NCI-H2171 treated with DMSO at 0.1 percent for 48 hours (cell line): ENCODE data around the gene ROR2.
A peak's percentile ranks its signal among the peaks of the same experiment; 100 is the strongest.

Experiments
- DNase-seq: peaks from one replicate; lab custom pipeline; 2025; lab: John Stamatoyannopoulos, UW

The ROR2 gene

GRCh38 chr9:91716239-91716638 is 233.8 kb downstream of the ROR2 start:
- no peak for DNase-seq

- DNase-seq = no peak
Measured at GRCh38 chr9:91714874-91715615, 235.0 kb downstream of the ROR2 start.

DNA sequence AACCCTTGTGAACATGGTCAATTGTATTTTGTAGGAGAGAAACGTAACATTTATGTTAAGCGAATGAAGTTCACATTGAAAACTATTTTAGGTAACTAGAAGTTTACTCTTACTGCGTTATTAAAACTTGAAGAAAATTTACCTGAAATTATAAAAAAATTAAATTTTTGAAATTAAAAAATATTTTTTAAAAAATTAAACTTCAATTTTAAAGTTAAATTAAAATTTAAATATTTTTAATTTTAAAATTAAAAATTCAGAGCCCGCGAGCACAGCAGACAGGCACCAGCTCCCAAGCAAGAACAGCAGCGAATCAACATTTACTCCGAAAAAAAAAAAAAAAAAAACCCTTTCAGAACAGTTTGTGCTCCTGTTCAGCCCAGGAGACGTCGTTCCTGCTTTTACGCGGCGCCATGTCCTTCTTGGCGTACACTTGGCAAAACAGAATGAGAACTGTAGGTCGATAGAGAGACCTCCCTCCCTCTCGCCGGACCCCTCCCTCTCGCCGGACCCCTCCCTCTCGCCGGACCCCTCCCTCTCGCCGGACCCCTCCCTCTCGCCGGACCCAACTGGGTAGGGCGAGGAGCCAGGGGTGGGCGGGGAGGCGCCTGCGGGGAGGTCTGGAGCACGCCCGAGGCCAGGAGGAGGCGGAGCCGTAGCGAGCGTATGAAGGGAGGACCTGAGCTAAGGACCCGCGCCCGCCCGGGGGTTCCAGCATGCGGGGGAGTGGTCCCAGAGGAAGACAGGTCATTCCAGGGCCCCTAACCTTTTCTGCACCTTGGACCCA is 235.8 kb downstream of the ROR2 start:
- peak; percentile 81 for DNase-seq

- DNase-seq = no peak
Measured at GRCh38 chr9:91712811-91713210, 237.2 kb downstream of the ROR2 start.

DNA sequence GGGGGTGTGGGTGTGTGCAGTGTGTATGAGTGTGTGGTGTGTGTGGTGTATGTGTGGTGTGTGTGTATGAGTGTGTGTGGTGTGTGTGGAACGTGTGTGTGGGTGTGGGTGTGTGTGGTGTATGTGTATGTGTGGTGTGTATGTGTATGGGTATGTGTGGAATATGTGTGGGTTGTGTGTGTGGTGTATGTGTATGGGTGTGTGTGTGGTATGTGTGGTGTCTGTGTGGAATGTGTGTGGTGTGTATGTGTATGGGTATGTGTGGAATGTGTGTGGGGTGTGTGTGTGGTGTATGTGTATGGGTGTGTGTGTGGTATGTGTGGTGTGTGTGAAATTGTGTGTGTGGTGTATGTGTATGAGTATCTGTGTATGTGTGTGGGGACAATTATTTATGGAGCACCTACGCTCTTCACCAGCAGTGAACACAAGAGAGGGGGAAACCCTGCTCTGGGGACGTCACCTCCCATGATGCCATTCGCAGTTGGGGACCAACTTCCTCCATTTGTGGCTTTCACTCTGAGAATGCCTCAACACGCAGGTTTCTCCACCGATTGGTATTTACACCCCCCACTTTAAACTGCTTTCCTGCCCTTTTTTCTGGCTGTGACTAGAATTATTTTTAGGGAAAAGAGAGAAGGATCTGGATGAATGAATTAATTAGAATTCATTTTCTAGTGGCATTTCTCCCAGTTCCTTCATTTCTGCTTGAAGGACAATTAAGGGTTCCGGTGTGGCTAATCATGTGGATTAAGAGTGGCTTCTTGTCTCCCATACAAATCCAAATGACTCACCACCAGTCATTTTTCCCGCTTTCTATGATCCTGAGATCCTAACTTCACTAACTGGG is 238.1 kb downstream of the ROR2 start:
- DNase-seq = no peak

DNA sequence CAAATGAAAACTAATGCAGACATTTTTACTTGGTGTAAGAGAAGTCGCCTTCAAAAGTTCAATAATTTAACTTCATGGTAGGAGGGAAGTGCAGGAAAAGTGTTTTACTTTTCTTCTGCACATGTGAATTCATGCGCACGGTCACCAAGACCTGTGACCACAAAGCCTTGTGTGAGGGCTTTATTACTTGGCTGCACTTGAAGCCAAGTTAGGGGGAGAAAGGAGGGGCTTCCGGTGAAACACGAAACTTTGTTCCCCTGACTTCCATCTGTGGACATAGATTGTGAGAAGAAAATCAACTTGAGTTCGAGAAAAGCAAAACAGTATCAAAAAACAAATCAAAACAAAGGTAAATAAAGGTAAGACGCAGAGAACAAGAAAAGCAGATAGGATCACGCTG is 239.9 kb downstream of the ROR2 start:
- no peak for DNase-seq

DNA sequence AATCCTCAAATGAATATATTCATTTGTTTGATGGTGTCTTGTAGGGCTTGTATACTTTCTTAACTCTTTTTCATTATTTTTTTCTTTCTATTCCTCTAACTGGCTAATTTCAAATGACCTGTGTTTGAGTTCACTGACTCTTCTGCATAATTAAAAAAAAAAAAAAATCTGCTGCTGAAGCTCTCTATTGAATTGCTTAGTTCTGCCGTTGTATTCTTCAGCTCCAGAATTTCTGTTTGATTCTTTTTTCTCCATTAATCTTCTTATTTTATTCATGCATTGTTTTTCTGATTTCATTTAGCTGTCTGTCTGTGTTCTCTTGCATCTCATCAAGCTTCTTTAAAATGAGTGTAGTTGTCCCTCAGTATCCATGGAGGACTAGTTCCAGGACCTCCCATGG is 244.6 kb downstream of the ROR2 start:
- DNase-seq = no peak

DNA sequence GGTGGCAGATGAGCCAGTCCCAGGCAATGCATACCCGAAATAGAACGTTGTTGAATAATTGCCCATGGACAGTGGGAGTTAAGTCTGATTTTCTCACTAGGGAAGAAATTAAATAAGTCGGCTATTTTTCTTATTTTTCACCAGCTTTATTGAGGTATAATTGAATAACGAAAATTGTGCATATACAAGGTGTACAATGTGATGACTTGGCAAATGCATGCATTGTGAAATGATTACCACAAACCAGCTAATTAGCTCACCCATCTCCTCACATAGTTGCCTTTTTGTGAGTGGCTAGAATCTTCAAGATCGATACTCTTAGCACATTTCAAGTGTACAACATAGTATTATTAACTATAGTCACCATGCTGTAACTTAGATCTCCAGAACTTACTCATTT is 249.6 kb downstream of the ROR2 start:
- DNase-seq = no peak

DNA sequence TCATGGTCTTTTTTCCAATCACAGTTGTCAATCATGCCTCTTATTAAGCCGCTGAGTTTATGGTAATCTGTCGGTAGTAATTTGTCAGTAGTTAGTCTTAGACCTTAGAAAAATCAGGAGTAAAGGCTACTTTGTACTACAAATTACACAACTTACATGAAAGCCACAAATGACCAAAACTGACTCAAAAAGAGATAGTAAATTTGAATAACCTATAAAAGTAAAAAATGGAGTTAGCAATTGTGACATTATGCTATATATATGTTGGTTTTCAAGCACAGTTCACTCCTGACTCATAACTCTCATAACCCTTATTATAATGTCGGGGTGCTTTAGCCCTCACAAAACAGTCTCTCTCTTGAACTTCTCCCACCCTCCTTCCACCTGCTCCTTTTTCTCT is 251.8 kb downstream of the ROR2 start:
- no peak for DNase-seq

- no peak for DNase-seq
Measured at GRCh38 chr9:91697201-91697600, 252.8 kb downstream of the ROR2 start.

DNA sequence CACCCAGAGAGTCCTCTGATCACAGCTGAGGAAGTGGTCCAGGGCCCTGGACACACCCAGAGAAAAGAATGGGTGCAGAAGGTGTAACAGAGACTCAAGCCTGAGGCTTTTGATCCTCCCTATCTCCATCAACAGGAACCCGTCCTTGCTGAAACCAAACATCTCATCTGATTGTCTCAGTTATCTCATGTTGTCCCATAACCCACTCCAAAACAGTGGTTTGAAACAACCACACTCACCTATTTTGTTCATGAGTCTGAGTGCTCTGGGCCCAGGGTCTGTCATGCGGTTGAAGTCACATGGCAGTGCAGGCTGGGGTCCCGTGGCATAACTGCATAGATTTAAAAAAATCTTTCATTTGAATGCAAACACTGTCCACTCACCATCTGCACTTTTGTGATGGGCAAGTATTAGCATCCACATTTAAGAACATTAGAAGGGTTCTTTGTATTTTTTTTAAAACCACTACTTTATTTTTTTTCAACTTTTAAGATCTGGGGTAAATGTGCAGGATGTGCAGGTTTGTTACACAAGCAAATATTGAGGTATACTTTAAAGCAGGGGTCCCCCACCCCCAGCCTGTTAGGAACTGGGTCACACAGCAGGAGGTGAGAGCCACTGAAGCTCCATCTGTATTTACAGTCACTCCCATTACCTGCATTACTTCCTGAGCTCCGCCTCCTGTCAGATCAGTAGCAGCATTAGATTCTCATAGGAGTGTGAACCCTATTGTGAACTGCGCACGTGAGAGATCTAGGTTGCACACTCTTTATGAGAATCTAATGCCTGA is 255.8 kb downstream of the ROR2 start:
- peak; percentile 26 for DNase-seq

DNA sequence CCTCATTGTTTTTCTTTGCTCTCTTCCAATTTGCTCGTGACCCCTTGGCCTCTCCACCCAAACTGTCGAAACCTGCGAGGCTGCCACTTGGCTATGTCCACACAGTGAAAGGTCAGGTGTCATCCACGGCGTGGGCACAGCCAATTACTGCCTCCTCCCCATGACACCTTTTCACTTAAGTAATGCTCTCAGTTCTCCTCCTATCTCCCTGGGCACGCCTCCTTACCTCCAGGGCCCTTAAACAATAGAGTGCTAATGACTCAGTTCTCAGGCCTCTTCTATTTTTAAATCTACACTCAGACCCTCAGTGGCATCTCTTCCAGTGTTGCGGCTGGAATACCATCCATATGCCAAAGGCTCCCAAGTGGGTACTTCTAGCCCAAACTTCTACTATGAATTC is 256.8 kb downstream of the ROR2 start:
- no peak for DNase-seq

GRCh38 chr9:91690540-91691249 is 259.3 kb downstream of the ROR2 start:
- DNase-seq = no peak

DNA sequence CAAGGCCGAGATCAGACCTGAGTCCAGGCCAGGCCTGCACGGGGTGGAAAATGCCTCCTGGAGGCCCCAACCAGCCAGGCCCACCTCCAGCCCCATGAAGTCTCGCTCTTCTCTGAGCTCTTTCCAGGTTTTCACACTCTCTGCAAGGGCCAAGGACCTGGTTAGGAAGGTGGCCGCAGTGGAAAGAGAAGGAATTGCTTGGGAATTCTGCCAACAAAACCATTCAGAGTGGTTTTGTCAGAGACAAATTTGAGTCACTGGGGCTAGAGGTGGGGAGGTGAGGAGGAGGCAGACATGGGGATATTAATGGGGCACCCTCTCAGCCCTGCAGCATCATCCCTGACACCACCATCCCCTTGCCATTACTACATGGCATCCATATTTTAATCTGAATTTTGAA is 261.0 kb downstream of the ROR2 start:
- no peak for DNase-seq

GRCh38 chr9:91683269-91683668 is 266.8 kb downstream of the ROR2 start:
- no peak for DNase-seq

GRCh38 chr9:91682806-91683205 is 267.2 kb downstream of the ROR2 start:
- DNase-seq = no peak

DNA sequence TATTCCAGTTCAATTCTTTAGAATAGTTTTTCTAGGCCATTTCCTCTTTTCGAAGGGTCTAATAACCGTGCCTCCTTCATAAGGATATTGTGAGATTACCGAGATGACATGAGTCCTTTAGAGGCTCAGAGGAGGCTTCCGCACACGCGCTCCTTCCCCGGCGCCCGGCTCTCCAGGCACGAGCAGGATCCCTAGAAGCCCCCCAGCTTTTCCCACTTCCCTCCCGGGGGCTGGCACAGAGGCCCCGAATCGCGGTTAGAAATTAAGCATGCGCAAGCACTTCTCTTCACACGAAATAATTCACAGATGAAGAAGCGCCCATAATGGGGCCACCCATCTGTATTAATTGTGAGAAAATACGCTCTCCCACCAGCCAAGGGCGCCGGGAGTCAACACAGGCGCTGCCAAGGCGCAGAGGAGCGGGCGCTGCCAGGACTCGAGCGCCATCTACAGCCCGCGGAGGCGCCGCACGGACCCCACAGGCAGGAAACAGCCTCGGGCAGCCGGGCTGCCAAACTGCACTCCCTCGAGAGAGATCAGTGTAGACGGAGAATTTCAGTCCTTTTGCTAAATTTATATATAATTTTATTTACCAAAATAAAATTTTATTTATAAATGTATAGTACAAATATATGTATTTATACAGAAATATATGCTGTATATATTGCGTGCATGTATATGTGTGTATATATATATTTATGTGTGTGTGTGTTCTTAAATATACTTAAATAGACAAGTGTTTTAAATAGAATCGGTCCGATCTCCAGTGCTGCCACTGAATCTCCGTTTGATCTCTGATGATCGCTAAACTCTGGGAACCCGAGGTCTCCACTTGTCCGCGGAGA is 268.3 kb downstream of the ROR2 start:
- DNase-seq = no peak

- no peak for DNase-seq
Measured at GRCh38 chr9:91680998-91681397, 269.0 kb downstream of the ROR2 start.

- no peak for DNase-seq
Measured at GRCh38 chr9:91680106-91680505, 269.9 kb downstream of the ROR2 start.
